Breast epithelium (tissue), 3 donors: Measurements from ENCODE around the gene ETFA.

Experiments used
- CTCF ChIP-seq, 3 donors: fragments of 450-650 bp; IDR thresholded peaks; one replicate each; pipeline ENCODE4 v1.5.1; 2016 to 2017; ENCODE audit warnings: antibody characterized with exemption in 3 of 3, mild to moderate bottlenecking in 3 of 3, moderate library complexity in 3 of 3
- POLR2A ChIP-seq: fragments of 450-650 bp; IDR thresholded peaks from one replicate; pipeline ENCODE4 v1.6.1; 2016; ENCODE audit warnings: antibody characterized with exemption, mild to moderate bottlenecking, moderate library complexity
- POLR2AphosphoS5 ChIP-seq, 3 donors: sonication (generic); formaldehyde crosslinking; IDR thresholded peaks; one replicate each; pipeline ENCODE4 v1.6.1; 2017; ENCODE audit warnings: antibody characterized with exemption in 3 of 3

- TF ChIP-seq CTCF (IDR thresholded peaks at IDR 0.05) (no peak), POLR2AphosphoS5 (IDR thresholded peaks at IDR 0.05) (peak in 1 of 3 donors; percentile 15), POLR2A (no peak)
Observed at GRCh38 chr15:76312540-76313174, 1.4 kb upstream of the ETFA start.
